H9 (cell line): ENCODE results near the gene NBEAL2. TPM values are rescaled to one million over a fixed set of nuclear protein-coding genes. Genes with fewer than 3 reads are reported as not detected.

Source experiments
- DNase-seq: peaks from one replicate; pipeline ENCODE4 v3.0.0-alpha.2; 2017
- H2AFZ ChIP-seq: one replicate; pipeline ENCODE4 v1.6.1; 2013; ENCODE audit warnings: mild to moderate bottlenecking, low read length, control low read depth, moderate library complexity
- H2AK5ac ChIP-seq: 2 replicates; pipeline ENCODE4 v1.6.1; 2013; ENCODE audit warnings: low read length, control low read depth, mixed read lengths; ENCODE audit not compliant: insufficient read length
- H2BK120ac ChIP-seq: one replicate; pipeline ENCODE4 v1.6.1; 2013; ENCODE audit warnings: low read depth, mild to moderate bottlenecking, low read length, control low read depth, inconsistent platforms; ENCODE audit not compliant: poor library complexity, severe bottlenecking
- H2BK12ac ChIP-seq: 2 replicates; pipeline ENCODE4 v1.6.1; 2013; ENCODE audit warnings: low read length, control low read depth, mixed read lengths, low read depth; ENCODE audit not compliant: insufficient read length
- H2BK15ac ChIP-seq: 2 replicates; pipeline ENCODE4 v1.6.1; 2013; ENCODE audit warnings: low read depth, low read length, control low read depth
- H2BK20ac ChIP-seq: one replicate; pipeline ENCODE4 v1.6.1; 2013; ENCODE audit warnings: low read depth, mild to moderate bottlenecking, low read length, control low read depth, inconsistent platforms; ENCODE audit not compliant: poor library complexity, severe bottlenecking
- H2BK5ac ChIP-seq: 2 replicates; pipeline ENCODE4 v1.6.1; 2013; ENCODE audit warnings: low read length, control low read depth, mixed read lengths; ENCODE audit not compliant: insufficient read length
- H3K14ac ChIP-seq: 2 replicates; pipeline ENCODE4 v1.6.1; 2013; ENCODE audit warnings: low read length, control low read depth; ENCODE audit not compliant: insufficient read depth
- H3K18ac ChIP-seq: 2 replicates; pipeline ENCODE4 v1.6.1; 2013; ENCODE audit warnings: low read depth, mild to moderate bottlenecking, mixed read lengths, low read length, control low read depth; ENCODE audit not compliant: insufficient read length
- H3K23ac ChIP-seq: 2 replicates; pipeline ENCODE4 v1.6.1; 2013; ENCODE audit warnings: low read length, control low read depth, mixed read lengths, low read depth; ENCODE audit not compliant: insufficient read length
- H3K23me2 ChIP-seq: 2 replicates; pipeline ENCODE4 v1.6.1; 2013; ENCODE audit warnings: low read depth, mild to moderate bottlenecking, mixed read lengths, low read length, control low read depth; ENCODE audit not compliant: insufficient read length, poor library complexity, severe bottlenecking
- H3K27ac ChIP-seq: 2 replicates; pipeline ENCODE4 v1.5.1; 2013; ENCODE audit warnings: low read length, control low read depth, mixed read lengths, low read depth; ENCODE audit not compliant: insufficient read length
- H3K27me3 ChIP-seq: 2 replicates; pipeline ENCODE4 v1.6.1; 2013; ENCODE audit warnings: low read length, control low read depth, inconsistent platforms; ENCODE audit not compliant: insufficient read depth
- H3K4ac ChIP-seq: 2 replicates; pipeline ENCODE4 v1.6.1; 2013; ENCODE audit warnings: low read depth, mild to moderate bottlenecking, control low read depth, inconsistent platforms, low read length, moderate library complexity
- H3K4me1 ChIP-seq: 2 replicates; pipeline ENCODE4 v1.6.1; 2013; ENCODE audit warnings: low read length, control low read depth, inconsistent platforms; ENCODE audit not compliant: insufficient read depth
- H3K4me2 ChIP-seq: 2 replicates; pipeline ENCODE4 v1.6.1; 2013; ENCODE audit warnings: low read length, control low read depth, mixed read lengths; ENCODE audit not compliant: insufficient read length, insufficient read depth
- H3K56ac ChIP-seq: 2 replicates; pipeline ENCODE4 v1.6.1; 2013; ENCODE audit warnings: low read depth, mild to moderate bottlenecking, mixed read lengths, low read length, control low read depth; ENCODE audit not compliant: insufficient read length
- H3K79me1 ChIP-seq: 2 replicates; pipeline ENCODE4 v1.6.1; 2013; ENCODE audit warnings: low read depth, mild to moderate bottlenecking, moderate library complexity, low read length, control low read depth, inconsistent platforms; ENCODE audit not compliant: insufficient read depth, poor library complexity, severe bottlenecking
- H3K79me2 ChIP-seq: 2 replicates; pipeline ENCODE4 v1.6.1; 2013; ENCODE audit warnings: low read length, control low read depth, inconsistent platforms; ENCODE audit not compliant: insufficient read depth
- H3K9ac ChIP-seq: 2 replicates; pipeline ENCODE4 v1.6.1; 2013; ENCODE audit warnings: low read length, control low read depth, mixed read lengths; ENCODE audit not compliant: insufficient read length; ENCODE audit errors: extremely low read depth
- H3K9me3 ChIP-seq: one replicate; pipeline ENCODE4 v1.6.1; 2013; ENCODE audit warnings: low read depth, low read length, inconsistent platforms; ENCODE audit not compliant: control insufficient read depth
- H3T11ph ChIP-seq: one replicate; pipeline ENCODE4 v1.6.1; 2013; ENCODE audit warnings: mild to moderate bottlenecking, low read length, control low read depth, inconsistent platforms
- H4K20me1 ChIP-seq: one replicate; pipeline ENCODE4 v1.6.1; 2013; ENCODE audit not compliant: control insufficient read depth, insufficient read length, insufficient read depth
- H4K5ac ChIP-seq: 2 replicates; pipeline ENCODE4 v1.6.1; 2013; ENCODE audit warnings: low read depth, mild to moderate bottlenecking, mixed read lengths, low read length, control low read depth; ENCODE audit not compliant: insufficient read length
- H4K8ac ChIP-seq: replicated peaks from 2 replicates; pipeline ENCODE4 v1.6.1; 2013; ENCODE audit warnings: low read length, control low read depth, mixed read lengths, low read depth; ENCODE audit not compliant: insufficient read length
- H4K91ac ChIP-seq: 2 replicates; pipeline ENCODE4 v1.6.1; 2013; ENCODE audit warnings: low read depth, mild to moderate bottlenecking, moderate library complexity, mixed read lengths, low read length, control low read depth; ENCODE audit not compliant: insufficient read length
- H3K27ac Mint-ChIP-seq, 3 experiments: 2 replicates in 2 of 3; 3 replicates in 1 of 3; pipeline ENCODE4 v1.8.0; 2020 to 2021; ENCODE audit warnings: mixed read lengths in 3 of 3, mild to moderate bottlenecking in 1 of 3, moderate library complexity in 1 of 3
- H3K27me3 Mint-ChIP-seq: 2 replicates; pipeline ENCODE4 v1.8.0; 2021; ENCODE audit warnings: low read depth, mild to moderate bottlenecking, moderate library complexity, mixed read lengths
- H3K36me3 Mint-ChIP-seq, 3 experiments: 2 replicates in 2 of 3; 3 replicates in 1 of 3; pipeline ENCODE4 v1.8.0; 2020 to 2021; ENCODE audit warnings: low read depth in 3 of 3, mixed read lengths in 3 of 3; ENCODE audit not compliant: insufficient read depth in 1 of 3
- H3K4me1 Mint-ChIP-seq, 2 experiments: 2 replicates each; pipeline ENCODE4 v1.8.0; 2020; ENCODE audit warnings: mixed read lengths in 2 of 2
- H3K4me3 Mint-ChIP-seq, 2 experiments: 2 replicates in 1 of 2; 3 replicates in 1 of 2; pipeline ENCODE4 v1.8.0; 2020 to 2021; ENCODE audit warnings: mild to moderate bottlenecking in 2 of 2, mixed read lengths in 2 of 2, moderate library complexity in 1 of 2
- H3K9me3 Mint-ChIP-seq, 2 experiments: 2 replicates in 1 of 2; 3 replicates in 1 of 2; pipeline ENCODE4 v1.8.0; 2020; ENCODE audit warnings: mild to moderate bottlenecking in 2 of 2, mixed read lengths in 2 of 2, moderate library complexity in 1 of 2
- CTCF ChIP-seq: fragments of 200-600 bp; sonication (generic); conservative IDR thresholded peaks from 3 replicates; pipeline ENCODE4 v1.8.0; 2021; ENCODE audit warnings: antibody characterized with exemption, mild to moderate bottlenecking
- WGBS: extraction: QIAGEN DNeasy Blood & Tissue Kit; methylation state at CpG from one replicate; pipeline ENCODE4 v1.1.7; 2013; ENCODE audit warnings: missing lambda C conversion rate, low lambda C conversion rate, mixed read lengths; ENCODE audit not compliant: insufficient read length; ENCODE audit errors: extremely low coverage; 5-methylcytosine and 5-hydroxymethylcytosine counted together
- total RNA-seq: library from RNA; stranded (reverse); gene quantifications from 2 replicates; pipeline ENCODE4 v1.2.1, GENCODE V29; 2021

Gene NBEAL2
- total RNA-seq, 1 experiment from 2014 or later = 52.1 TPM

DNA sequence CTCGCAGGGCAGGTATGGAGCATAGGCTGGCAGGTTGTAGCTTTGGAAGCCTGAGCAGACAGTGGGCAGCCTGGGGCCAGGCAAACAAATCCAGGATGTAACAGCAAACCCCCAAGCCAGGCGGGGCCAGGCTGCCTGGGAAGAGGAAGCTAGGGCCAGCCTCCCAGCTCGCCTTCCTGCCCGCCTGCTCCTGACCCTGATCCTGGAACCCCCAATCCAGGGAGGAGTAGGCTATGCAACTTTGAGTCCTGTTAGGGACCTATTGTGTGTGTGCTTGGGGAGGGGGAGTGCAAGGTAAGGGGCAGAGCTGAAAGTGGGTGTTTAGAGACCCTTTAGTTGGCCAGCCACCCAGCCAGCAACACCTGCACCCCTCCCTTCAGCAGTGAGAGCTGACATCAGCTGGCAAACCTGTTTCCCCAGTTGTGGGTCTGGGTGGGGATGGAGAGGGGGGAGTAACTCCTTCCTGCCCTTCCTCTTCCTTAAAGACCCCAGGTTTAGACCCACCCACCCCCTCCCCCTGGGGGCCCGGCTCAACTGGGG is 2.5 kb downstream of the NBEAL2 start:
- H3K27me3 ChIP-seq = peaks cover 4% of the 10 kb centered on the region; the same call in 1 of the 2 replicates
- TF ChIP-seq CTCF = no peak
- H3K9ac ChIP-seq = no peak overlapping the region
- H3K27me3 Mint-ChIP-seq = peaks cover 3% of the 10 kb centered on the region; the same call in 1 of the 2 replicates
- H4K20me1 ChIP-seq = no peaks in the 10 kb centered on the region
- H4K91ac ChIP-seq = no peak overlapping the region
- H2AK5ac ChIP-seq = no peak overlapping the region
- no CpG with 5 or more reads among the region's 5 CpGs for WGBS
- H2BK120ac ChIP-seq = no peak overlapping the region
- H3K4me1 Mint-ChIP-seq = peaks cover 39 to 48% of the 10 kb centered on the region in 2 experiments
- no peak overlapping the region for H3K4ac ChIP-seq
- H3K14ac ChIP-seq = no peak overlapping the region
- H3K27ac ChIP-seq = no peak overlapping the region
- DNase-seq = peak; percentile 68
- H2BK5ac ChIP-seq = no peak overlapping the region
- no peak overlapping the region for H4K8ac ChIP-seq
- H3K79me1 ChIP-seq = no peaks in the 10 kb centered on the region
- H3K23ac ChIP-seq = no peak overlapping the region
- no peak overlapping the region for H2BK15ac ChIP-seq
- peak overlapping the region; percentile 2 for H3K4me2 ChIP-seq
- H4K5ac ChIP-seq = no peak overlapping the region
- H3K36me3 Mint-ChIP-seq = peaks cover 0 to 1% (median 0%) of the 10 kb centered on the region in 3 experiments; a peak in 3 of 7 replicates
- peaks cover 4% of the 10 kb centered on the region; the same call in 1 of the 2 replicates for H3K79me2 ChIP-seq
- peaks cover 6% of the 10 kb centered on the region for H3K23me2 ChIP-seq
- no peaks in the 10 kb centered on the region for H3K9me3 Mint-ChIP-seq
- no peak overlapping the region for H3K27ac Mint-ChIP-seq
- peaks cover 4% of the 10 kb centered on the region; the same call in 1 of the 2 replicates for H3K4me1 ChIP-seq
- H2BK12ac ChIP-seq = no peak overlapping the region
- no peak overlapping the region for H2AFZ ChIP-seq
- H3K56ac ChIP-seq = no peak overlapping the region
- peak overlapping the region in 1 of 2 experiments; percentile 58; a peak in 2 of 5 replicates for H3K4me3 Mint-ChIP-seq
- H2BK20ac ChIP-seq = no peak overlapping the region
- H3T11ph ChIP-seq = no peak overlapping the region
- H3K9me3 ChIP-seq = no peaks in the 10 kb centered on the region
- H3K18ac ChIP-seq = no peak overlapping the region
